NK-92 treated with Interleukin-12 subunit alpha and Interleukin-12 subunit beta, amount 100 ng/mL, for 24 hours (cell line): Measurements from ENCODE around the gene TMED10.

ENCODE experiments used
- DNase-seq: peaks from one replicate; lab custom pipeline; 2025; lab: John Stamatoyannopoulos, UW

Gene TMED10

DNA sequence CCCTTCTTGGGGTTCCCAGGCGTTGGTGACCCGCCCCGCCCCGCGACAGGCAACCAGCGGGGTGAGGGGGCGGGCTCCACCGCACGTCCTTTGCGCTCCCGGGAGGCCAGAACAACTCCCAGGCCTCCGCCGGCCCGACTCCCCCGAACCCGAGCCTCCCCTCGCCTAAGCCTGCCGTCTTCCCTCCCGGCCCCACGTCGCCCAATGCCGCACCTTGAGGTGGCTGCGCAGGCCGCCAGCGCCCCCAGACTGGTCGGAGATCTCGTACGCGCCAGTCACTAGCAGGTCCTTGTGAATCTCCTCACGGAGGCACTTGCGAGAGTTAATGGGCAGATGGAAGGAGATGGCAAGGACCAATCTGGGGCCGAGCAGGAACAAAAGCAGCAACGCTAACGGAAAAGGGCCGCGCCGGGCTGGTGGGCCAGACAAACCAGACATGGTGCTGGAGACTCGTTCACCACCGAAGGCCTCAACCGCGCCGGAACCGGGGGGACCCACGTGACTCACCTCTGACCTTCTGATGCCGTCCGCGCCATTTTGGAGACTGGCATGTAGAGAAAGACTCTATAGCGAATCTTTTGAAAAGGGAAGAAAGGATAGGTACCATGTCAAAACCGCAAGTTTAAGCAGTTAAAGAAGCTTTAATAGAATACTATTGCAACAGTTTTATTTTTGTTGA, at the start of gene TMED10:
TSS of gene TMED10 (minus strand) at position 471 of the 679 bp plus-strand sequence. CDS start at position 438, 33 bp downstream.
- DNase-seq, result peak; percentile 87

DNA sequence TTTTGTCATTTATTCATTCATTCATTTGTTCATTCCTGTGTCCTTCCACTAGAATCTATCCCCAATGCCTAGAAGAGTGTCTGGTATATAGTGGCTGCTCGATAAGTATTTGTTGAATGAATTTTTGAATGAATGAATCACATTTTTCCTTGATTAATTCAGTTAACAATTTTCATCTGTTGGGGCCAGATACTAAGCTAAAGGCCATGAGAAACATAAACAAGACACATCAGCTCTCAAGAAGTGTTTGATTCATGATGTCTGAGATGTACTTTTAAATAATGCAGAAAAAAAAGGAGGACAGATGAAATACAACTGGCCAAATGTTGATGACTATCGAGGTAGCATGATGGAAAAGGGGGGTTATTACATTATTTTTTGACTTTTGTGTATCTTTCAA, 48.1 kb upstream of the TMED10 start:
- no peak for DNase-seq

DNA sequence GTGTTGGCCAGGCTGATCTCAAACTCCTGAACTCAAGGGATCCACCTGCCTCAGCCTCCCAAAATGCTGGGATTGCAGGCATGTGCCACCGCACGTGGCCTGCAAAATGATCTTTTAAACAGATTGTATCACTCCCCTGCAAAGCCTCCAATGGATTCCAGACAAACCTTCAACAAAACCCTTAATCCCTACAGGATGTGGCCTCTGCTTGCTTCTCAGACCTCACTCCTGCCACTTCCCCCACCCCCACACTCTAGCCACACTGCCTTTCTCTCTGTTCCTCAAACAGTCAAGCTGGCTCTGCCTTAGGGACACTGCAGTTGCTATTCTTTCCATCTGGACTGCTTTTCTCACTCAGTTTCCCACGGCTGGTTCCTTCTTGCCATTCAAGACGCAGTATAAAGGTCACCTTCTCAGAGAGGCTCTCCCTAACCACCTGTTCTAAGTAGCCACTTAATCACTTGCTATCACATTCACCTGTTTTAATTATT, 47.3 kb upstream of the TMED10 start:
- DNase-seq, result no peak

DNA sequence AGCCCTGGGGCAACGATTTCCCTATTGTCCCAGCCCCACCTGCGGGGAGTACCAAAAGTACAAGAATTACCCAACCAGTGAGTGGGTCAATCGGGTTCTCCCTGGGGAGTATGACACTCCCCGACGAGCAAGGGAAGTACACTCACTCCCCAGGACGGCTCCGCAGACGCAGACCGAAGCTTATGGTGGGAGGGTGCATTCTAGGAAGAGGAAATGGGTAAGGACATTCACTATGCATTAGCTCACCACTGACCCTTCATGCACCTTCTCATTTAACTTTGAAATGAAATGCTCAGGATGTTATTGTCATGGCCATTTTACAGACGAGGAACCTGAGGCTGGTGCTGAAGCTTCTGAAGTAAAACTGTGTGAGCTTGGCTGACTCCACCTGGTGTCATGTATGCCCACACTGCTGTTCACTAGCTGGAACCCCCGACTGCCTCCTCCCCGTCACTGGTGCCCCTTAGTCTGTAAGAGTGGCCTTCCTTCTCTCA, 45.8 kb upstream of the TMED10 start:
- DNase-seq, result no peak

DNA sequence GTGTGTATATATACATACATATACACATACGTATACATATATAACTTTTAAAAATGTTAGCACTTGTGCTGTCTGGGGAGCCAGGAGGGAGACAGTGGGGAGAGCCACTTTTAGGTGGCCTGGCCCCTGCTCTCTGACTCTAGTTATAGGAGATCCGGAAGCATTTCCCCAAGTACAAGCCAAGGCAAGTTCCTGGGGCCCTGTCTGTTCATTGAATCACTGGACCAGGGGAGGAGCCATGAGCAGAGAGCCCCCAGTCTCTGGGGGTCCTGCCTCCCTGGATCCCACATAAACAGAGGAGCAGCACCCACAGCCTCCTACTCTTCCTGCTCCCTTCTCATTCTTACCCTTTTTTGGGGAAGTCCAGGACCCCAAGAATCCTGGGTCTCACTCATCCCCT, 45.4 kb upstream of the TMED10 start:
- DNase-seq, result no peak

DNA sequence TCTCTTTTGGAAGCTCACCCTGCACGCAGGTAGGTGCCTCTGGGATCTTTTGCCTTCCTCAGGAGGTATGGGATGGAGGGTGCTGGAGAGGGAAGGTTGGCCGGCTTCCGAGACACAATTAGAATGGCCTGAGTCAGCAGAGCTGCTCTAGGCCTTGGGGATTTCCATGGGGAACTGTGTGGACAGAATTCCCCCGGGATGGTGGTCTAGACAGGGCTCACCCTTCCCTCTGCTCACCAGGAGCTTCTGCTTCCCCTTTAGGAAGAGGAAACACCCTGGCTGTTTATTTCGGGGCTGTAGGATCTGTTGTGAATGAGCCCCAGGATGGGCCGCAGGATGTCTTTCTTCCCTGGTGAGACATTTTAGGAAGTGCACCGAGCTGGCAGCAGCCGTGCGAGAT, 43.7 kb upstream of the TMED10 start:
- DNase-seq, result no peak

DNA sequence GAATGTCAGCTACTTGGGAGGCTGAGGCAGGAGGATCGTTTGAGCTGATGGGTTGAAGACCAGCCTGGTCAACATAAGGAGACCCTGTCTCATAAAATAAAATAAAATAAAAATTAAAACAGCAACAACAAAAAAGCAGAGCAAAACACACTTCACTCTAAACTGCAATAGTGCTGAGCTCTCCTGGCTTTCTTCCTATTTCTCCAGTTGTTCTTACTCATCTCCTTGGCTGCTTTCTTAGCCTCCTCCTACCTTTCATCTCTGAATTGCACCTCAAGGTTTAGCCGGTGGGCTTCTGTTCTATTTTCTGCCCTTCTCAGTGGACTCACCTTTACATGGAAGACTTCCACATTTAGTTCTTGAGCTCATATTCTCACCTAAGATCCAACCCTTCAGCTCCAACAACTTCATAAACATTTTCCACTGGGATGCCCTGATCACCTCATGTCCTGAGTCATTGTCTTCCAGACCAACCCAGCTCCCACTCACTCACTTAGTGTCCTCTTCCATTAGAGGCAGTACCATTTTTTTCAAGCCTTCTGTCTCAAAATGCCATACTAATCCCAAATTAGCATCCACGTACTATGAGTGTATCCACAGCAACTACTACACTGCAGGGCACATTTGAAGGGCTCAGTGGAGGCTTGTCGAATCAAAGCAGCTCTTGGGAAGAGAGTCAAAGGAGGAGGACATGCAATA, 41.2 kb upstream of the TMED10 start:
- DNase-seq, result no peak

DNA sequence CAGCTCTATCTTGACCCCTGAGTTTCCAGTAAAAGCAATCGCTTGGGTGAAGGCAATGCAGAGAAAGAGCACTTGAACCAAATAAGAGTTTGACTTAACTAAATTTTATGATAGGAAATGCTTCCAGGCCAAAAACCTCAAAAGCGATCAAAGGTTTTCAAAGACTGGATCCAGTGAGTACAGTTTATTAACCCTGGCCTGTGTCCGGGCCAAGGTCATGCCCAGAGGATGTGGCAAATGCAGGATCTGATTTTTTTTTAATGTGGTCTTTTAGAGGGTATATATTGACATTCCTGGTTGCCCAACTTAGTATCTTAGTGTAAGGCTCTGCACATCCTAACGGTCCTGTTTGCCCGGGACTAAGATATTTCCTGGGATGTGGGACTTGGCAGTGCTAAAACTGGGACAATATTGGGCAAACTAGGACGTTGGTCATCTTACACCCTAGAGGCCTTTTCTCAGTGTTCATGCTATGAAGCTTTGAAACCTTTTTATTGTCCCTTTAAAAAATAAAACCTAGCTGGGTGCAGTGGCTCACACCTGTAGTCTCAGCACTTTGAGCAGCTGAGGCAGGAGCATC, 40.1 kb upstream of the TMED10 start:
- DNase-seq, result no peak

DNA sequence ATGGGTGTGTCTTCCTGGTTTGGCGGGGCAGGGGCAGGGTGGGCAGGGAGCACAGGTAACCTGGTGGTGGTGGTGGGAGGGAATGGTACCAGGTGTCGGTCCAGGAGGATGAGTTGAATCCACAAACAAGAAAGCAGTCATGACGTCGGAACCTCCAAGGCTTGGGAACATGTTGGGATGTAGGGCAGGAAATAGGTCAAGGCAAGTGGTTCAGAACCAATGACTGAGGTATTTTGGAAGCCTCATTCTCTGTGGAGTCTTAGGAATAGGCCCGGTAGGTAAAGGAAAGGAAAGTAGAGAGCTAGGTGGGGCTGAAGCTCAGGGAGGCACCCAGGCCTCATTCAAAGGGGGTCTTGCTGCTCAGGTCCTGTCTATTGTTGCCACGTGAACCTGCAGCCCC, 39.1 kb upstream of the TMED10 start:
- DNase-seq, result no peak

DNA sequence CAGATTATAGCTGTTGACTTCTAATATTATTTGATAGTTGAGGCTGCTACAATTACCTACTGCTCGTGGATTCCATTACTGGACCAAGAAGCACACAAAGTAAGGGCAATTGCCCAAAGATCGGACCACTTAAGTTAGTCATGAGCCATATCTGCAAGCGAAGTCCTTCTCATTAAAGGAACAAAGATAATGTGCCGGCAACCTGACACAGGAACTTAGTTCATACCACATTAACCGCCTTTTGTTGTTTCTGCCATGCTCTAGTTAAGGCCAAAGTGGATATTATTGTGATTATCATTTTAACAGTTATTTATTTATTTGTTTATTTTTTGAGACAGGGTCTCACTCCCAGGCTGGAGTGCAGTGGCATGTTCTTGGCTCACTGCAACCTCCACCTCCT, 38.1 kb upstream of the TMED10 start:
- DNase-seq, result no peak

DNA sequence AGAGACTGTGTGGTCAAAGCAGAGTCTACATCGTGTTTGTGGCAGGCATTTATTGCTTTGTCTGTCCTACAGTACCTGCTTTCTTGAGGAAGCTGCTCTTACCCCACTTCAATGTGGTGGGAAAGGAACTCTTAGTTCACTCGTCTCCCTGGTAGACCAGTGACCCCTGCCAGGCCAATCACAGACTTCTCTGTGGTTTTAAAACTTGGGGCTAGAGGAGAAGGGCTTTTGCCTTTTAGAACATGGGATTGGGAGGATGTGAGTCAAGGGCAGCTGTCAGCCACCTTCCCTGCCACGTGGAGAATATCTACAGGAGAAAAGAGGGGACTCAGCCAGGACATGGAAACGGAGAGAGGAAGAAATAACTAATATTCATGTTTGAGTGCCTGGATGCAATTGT, 36.8 kb upstream of the TMED10 start:
- no peak for DNase-seq

DNA sequence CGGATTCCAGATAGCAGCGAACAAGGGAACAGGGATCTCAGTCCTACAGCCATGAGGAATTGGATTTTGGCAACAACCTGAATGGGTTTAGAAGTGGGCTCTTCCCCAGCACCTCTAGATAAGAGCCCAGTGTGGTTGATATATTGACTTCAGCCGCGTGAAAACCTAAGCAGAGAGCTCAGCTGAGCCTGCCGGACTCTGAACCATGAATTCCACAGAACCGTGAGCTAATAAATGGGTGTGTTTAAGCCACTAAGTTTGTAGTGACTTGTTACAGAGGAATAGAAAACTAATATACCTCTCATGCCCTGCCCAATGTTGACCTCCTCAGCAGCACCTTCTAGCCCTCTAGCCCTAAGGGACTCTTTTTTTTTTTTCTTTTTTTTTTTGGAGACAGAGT, 32.4 kb upstream of the TMED10 start:
- no peak for DNase-seq

DNA sequence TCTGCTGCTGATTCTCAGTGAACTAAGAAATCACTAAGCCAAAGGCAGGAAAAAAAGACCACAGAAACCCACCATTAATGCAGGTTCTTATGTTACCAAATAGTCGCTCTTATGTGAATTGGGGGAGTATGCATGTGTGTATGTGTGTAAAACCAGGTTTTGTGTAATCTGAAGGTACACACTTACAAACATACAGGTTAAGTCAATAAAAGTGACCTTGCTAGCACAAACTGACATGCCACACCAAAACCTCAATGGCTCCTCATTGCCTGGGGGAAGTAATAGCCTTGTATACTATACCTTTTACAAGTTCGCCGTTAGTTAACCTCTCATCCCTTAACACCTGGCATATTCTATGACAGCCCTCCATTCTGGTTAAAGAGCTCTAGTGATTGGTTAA, 29.8 kb upstream of the TMED10 start:
- no peak for DNase-seq

DNA sequence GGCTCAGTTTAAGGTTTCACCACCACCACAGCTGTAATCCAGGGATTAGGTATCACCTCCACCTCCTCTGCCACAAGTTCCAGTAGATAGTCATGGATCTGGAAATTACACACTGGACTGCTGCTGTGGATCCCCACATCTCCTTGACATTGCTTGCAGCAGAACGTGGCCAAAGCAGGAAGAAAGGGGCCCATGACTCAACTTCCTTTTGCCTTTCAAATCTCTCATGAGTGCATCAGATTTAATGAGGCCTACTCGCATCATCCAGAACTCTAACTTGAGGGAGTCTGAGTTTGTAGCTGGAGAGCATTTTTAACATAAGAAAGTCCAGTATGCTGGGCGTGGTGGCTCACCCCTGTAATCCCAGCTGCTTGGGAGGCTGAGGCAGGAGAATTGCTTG, 29.2 kb upstream of the TMED10 start:
- DNase-seq, result peak; percentile 35

DNA sequence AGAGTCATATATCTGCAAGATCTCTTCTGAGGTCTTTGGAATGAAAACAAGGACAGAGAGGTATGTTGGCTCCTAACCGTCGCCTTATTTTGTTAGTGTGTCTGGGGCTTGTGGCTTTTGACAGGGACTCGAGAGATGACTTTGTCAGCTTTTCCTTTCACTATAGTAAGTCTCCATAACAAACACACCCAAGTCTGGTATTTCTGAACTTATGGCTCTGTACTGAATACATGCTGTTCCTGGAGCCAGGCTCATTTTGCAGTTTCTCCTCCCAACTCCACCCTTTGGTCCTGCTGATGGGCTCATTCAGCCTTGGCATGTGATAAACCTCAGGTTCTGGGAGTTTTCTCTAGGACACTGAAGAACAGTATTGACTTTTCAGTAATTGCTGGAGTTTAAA, 27.7 kb upstream of the TMED10 start:
- no peak for DNase-seq

DNA sequence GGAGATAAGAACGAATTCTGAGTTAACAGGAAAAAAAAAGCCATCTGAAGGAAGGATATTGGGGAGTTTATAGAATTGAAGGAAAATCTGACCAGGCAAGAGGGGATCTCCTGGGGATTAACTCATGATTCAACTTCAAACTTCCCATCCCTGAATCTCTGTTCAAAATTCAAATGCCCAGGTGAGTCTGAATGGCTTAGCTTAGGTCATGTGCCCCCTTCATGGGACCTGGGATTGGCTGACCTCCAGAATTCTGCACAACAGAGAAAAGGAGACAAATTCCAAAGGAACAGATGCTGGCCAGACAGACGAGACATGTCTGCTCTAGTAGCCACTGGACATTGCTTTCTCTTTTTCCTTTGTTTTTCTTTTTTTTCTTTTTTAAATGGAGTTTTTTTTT, 26.2 kb upstream of the TMED10 start:
- no peak for DNase-seq

DNA sequence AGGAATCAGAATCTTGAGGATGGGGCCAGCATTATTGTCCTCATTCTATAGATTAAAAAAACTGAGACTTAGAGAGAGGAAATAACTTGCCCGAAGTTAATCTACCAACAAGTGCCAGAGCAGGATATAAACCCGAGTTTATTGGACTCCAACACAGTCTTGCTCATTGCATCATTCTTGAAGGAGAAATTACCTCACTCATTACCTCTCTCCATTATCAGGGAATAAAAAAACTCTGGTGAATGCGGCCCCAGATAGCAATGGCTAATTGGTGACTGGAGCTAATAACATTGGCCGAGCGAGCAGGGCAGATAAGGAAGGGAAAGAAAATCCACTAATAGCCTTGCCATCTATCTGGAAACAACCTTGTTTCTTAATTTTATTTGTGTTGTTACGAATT, 24.7 kb upstream of the TMED10 start:
- no peak for DNase-seq

DNA sequence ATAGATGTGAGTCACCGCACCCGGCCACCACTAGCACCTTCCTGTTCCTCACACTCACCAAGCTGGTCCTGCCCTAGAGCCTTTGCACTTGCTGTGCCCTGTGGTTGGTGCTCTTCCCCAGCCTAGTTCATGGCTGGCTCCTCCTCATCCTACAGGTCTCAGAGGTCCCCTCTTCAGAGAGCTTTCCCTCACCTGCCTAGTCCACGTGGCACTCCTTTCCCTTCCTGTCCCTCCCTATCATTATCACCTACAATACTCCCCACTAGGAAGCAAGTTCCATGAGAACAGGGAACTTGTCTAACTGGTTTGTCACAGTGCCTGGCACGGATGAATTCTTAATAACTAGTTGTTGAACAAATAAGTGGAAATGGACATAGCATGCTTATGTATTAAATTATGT, 24.0 kb upstream of the TMED10 start:
- no peak for DNase-seq

DNA sequence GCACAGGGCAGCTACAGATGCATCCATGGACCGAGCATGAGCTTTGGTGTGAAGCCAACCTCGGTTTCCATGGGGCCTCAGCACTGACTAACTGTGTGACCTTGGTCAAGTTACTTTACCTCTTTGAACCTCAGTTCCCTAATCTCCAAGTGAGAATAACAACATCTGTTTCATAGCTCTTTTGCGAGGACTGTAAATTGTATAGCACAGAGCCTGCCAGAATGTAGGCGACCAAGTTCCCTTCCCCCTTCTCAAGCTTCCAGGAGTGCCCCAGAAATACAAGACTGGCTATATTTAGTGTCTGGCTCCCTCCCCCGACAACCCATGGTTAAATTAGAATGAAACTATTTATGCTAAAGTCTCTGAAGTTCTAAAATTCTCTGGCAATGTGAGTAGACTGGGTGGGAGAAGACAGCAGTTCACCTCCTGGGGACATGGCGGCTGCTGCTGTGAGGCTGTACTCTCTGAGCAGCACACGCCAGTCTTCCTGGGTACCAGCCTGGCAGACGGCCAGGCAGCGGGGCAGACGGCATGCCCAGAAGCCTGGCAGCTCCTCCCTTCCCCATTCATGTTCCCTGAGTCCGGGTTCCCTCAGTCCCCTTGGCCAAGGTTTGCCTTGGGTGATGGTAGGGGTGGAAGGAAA, 22.0 kb upstream of the TMED10 start:
- no peak for DNase-seq

DNA sequence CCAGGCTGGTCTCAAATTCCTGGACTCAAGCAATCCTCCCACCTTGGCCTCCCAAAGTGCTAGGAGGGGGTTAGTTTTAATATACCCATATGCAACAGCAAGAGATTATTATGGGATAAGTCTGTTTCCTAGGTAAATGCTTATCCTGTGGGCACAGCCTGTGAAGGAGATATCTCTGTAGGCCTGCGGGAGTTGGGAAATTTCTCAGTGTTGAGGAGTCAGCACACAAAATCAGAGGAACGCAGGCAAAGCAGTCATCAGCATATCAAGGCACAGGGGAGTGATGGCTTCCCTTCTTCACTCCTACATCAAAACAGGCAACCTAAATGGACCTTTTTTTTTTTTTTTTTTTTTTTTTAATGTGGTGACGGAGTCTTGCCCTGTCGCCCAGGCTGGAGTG, 20.9 kb upstream of the TMED10 start:
- no peak for DNase-seq

DNA sequence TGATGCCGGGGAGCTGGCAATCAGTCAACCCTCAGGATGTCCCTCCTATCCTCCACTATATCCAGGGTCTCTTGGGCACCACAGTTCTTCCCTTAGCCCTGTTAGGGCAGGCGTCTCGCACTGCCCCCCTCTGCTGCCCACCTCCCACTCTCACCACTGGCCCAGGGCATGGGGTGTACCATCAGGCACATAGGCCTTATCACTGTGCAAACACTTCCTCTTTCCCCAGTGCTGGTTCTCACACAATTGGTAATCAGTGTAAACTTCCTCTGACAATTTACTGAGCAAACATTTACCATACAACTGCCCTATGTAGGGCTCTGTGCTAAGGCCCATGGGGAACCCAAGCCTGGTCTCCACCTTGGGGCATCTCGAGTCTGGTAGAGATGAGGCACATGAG, 20.1 kb upstream of the TMED10 start:
- no peak for DNase-seq

DNA sequence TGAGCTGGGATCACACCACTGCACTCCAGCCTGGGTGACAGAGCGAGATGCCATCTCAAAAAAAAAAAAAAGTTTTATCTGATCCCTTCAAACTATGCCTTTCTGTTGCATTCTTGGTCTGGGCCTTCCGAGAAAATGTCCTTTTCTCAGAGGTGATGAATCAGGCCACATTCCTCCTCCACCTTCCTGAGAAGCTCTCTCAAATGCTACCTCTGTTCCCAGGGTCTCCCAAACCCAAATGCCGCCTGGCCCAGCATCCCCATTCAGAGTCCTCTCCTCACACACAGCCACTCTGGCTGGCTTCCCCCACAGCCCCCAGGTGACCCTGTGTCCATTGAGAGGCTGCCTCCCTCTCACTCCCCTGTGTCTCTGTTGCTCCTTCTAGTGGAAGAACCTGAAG, 19.7 kb upstream of the TMED10 start:
- no peak for DNase-seq

DNA sequence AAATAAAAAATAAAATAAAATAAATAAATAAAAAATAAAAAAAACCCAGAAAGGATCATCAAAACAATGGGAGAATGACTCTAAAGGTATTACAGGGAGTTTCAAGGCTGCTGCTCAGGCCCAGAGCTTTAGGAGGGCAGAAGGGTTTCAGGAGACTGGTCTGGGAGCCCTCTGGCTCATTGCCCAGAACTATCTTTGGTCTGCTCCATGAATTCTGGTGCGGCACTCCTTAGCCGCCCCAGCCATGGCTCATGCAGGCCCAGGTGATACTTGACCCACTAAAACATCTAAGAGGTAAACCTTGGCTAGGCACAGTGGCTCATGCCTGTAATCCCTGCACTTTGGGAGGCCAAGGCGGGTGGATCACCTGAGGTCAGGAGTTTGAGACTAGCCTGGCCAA, 14.7 kb upstream of the TMED10 start:
- DNase-seq, result no peak
